Peyer's patch (tissue), 4 donors: ENCODE results near the gene AGTPBP1.

ENCODE experiments used
- POLR2A ChIP-seq, 2 donors: fragments of 450-650 bp; IDR thresholded peaks; one replicate each; pipeline ENCODE4 v1.5.1; 2017; ENCODE audit warnings: antibody characterized with exemption in 2 of 2, mild to moderate bottlenecking in 2 of 2, moderate library complexity in 2 of 2
- TF ChIP-seq, protein P1 (sequence below), 6 experiments: fragments of 450-650 bp in 4 of 6; fragments of 200-600 bp in 2 of 6; sonication (generic) in 1 of 6; IDR thresholded peaks; one replicate each; pipeline ENCODE4 v1.5.1; 2017 to 2019; ENCODE audit warnings: antibody characterized with exemption in 6 of 6, mild to moderate bottlenecking in 3 of 6, moderate library complexity in 1 of 6

- TF ChIP-seq, protein P1, sequence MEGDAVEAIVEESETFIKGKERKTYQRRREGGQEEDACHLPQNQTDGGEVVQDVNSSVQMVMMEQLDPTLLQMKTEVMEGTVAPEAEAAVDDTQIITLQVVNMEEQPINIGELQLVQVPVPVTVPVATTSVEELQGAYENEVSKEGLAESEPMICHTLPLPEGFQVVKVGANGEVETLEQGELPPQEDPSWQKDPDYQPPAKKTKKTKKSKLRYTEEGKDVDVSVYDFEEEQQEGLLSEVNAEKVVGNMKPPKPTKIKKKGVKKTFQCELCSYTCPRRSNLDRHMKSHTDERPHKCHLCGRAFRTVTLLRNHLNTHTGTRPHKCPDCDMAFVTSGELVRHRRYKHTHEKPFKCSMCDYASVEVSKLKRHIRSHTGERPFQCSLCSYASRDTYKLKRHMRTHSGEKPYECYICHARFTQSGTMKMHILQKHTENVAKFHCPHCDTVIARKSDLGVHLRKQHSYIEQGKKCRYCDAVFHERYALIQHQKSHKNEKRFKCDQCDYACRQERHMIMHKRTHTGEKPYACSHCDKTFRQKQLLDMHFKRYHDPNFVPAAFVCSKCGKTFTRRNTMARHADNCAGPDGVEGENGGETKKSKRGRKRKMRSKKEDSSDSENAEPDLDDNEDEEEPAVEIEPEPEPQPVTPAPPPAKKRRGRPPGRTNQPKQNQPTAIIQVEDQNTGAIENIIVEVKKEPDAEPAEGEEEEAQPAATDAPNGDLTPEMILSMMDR (IDR thresholded peaks at IDR 0.05), result no peak
- TF ChIP-seq POLR2A (IDR thresholded peaks at IDR 0.05), result no peak
Measured at GRCh38 chr9:85603936-85604335, 137.8 kb downstream of the AGTPBP1 start.
